Fibroblast of skin of right quadriceps (primary cell): ENCODE results near the gene SMYD2.
"Not testable (repeated sequence)": the region's sequence is repeated elsewhere in the genome, so short reads cannot be mapped to it uniquely, and the experiment has no call there.

Experiments used
- DNase-seq: peaks from one replicate; pipeline ENCODE4 v3.0.0-alpha.2; 2013

SMYD2 gene

GRCh38 chr1:214271995-214272731 lies 8.8 kb upstream of the SMYD2 start:
- no peak for DNase-seq

DNA sequence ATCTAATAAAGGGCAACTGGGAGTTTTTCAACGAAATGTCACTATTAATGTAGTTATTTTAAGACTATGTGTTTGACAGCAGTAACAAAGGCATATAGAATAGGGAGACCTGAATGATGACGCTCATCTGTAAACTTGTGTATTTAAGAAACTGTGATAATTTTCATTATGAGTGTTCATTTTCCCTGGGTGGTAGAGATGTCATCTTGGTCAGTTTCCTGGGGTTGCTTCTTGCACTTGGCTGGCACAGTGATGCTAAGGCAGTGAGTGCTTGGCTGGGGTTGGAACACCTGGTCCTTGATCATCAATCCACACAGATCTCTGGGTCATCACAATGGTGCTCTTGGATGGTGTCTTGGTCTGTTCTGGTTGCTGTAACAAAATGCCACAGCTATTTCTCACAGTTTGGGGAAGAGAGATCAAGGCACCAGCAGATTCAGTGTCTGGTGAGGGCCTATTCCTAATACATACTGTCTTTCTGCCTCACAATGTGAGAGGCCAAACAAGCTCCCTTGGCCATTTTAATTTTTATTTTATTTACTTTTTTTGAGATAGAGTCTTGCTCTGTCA lies 7.9 kb upstream of the SMYD2 start:
- no peak for DNase-seq

- DNase-seq, result not testable (repeated sequence)
Measured at GRCh38 chr1:214275700-214276099, 5.3 kb upstream of the SMYD2 start.

GRCh38 chr1:214276786-214277185 lies 4.2 kb upstream of the SMYD2 start:
- DNase-seq, result no peak

DNA sequence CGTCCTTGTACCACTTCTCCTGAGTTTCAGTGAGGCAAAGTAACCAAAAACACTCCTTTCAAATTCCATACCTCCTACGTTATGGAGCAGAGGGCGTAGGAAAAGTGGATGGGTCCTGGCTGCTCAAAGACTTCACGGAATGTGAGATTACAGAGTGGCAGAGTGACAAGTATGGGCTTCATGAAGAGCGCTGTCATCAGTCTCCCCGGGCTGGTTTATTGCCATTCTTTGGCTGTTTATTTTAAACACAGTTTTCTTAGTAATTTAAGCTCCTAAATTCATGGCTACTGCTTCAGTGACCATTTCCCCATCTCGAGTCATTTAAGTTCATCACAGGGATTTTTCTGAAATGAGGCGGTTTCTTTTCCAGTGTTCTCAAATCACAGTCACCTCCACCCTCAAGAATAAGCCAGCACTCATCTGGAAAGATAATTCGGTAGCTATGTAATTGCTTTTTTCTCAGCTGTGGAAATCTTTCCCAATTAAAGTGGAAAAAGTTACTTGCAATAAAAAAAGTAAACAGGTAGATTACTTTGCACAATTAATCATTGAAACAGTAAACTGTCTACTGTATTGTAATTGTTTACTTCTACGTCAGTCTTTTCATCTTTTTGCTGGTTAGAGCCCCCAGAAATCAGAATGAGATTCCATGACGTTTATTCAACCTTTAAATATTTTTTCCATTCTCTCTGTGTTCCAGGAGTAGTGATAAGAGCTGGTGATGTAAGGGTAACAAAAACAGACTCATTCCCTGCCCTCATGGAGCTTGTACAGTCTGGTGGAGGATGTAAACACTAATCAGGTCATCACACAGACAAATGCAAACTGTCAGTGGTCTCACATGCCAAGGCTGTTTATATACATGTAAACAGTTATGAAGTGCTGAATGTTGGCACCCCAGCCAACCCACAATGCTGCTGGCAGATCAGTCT lies 3.0 kb upstream of the SMYD2 start:
- peak; percentile 75 for DNase-seq

GRCh38 chr1:214280386-214281020 lies 456 bp upstream of the SMYD2 start:
- DNase-seq, result peak; percentile 34

- peak; percentile 66 for DNase-seq
Measured at GRCh38 chr1:214281720-214282629, 1.0 kb downstream of the SMYD2 start.

- DNase-seq, result no peak
Measured at GRCh38 chr1:214282630-214283242, 1.8 kb downstream of the SMYD2 start.

DNA sequence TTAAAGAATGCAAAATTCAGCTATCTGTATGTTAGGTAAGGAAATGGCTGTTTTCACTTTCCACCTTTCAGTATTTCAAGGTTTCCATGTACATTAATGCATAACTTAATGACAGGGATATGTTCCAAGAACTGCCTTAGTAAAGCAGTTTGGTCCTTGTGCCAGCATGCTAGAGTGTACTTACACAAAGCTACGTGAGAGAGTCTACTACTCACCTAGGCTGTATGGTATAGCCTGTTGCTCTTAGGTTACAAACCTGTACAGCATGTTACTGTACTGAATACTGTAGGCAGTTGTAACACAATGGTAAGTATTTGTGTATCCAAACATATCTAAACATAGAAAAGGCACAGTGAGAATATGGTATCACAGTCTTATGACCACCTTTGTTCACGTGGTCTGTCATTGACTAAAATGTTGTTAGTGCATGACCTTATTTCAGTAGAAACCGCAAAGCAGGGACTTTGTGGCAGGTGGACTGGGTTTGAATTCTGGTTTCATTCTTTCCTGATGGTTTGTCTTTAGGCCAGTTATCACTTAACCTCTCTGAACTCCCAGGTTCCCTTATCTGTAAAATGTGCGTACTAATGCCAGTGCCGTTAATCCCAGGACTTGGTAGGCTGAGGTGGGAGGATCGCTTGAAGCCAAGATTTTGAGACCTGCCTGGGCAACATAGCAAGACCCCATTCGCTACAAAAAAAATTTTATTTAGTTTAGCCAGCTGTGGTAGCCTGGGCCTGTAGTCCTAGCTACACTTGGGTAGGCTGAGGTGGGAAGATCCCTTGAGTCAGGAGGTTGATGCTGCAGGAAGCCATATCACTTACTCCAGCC lies 4.9 kb downstream of the SMYD2 start:
- no peak for DNase-seq

DNA sequence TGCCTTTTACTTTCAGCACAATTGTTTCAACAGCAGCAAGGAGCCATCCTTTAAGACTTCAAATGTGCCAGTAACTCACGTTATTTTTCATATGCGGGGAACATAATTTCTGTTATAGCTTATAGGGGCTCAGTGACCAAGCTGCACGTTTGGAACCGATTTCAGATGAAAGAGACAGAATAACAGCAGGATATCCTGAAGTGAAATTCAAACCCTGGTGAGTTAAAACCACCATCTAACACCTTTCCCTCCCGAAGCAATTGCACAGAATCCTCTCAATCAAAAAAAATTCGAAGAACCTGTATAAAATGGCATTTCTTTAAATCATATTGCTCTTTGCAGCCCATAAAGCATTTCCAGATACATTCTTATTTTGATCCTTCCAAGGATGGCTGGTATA lies 6.9 kb downstream of the SMYD2 start:
- no peak for DNase-seq

DNA sequence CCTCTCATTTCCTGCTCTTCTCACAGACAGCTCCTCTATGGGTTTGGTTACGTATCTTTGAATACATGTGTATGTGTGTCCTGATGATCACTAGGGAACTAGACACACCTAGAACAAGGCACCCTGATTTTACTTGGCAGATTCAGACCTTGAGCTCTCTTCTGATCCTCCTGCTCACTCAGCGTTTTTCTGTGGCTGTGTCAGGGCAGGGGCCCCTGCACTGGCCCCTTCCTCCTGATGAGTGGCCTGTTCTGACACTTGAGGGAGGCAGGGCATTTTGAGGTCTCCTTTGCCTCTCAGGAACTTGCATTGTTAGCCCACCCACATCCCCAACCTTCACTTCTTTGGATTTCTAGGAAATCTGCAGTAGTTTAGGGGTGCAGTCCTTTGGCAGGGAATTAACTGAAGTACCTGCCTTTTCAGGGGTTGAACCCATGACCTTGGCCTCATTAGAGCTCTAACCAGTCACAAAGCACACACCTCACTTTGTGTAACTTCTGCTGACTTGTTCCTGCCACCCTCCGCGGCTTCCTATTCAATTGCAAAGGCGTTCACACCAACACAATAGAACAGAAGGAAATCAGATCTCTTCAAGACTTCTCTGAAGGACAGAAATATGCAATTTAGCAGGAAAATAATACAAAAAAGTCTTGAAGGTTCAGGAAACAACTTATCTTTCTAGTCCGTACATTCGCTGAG lies 8.8 kb downstream of the SMYD2 start:
- DNase-seq, result no peak

DNA sequence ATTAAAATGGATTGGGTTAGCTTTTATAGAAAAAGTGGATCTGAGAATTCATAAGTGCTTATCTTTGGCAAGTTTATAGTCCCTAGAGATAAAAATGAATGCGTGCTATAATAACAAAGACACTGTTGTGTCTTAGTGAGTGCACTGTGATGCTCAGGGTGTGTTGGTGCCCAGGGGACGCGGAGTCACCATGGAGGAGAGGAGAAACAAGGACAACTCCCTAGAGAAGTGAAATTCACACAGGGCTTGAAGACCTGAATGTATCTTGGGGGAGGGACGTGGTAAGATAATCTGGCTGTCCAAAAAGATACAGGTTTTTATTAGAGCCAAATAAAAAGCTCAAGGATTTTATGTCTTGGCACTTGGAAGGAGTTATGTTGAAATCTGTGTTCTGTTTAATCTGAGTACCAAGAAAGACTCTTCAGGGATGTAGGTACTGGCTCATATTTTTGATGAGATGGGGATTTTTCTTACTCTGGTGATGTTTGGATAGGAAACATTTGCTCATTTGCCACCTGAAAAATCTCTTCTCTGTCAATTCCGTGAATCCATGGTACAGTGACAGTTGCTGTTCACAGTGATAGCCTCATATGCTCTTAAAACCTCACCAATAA lies 9.6 kb downstream of the SMYD2 start:
- DNase-seq, result no peak

DNA sequence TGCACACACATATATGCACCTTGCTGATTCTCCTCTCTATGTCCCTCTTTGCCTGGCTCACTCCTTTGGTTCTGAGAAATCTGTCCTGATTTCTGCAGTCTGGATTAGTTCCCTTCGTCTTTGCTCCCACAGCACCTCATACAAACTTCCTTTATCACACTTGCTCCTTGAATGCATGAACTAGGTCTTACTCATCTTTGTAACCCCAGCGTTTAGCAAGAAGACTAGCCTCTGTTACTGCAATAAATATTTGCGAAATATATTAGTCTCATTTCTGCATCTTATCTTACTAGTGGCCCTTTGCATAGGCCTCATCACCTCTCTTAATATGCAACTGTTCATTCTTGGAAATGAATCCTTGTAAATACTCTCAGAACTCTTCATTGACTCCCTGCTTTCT lies 11.4 kb downstream of the SMYD2 start:
- DNase-seq, result no peak

- no peak for DNase-seq
Measured at GRCh38 chr1:214295934-214296333, 15.0 kb downstream of the SMYD2 start.

DNA sequence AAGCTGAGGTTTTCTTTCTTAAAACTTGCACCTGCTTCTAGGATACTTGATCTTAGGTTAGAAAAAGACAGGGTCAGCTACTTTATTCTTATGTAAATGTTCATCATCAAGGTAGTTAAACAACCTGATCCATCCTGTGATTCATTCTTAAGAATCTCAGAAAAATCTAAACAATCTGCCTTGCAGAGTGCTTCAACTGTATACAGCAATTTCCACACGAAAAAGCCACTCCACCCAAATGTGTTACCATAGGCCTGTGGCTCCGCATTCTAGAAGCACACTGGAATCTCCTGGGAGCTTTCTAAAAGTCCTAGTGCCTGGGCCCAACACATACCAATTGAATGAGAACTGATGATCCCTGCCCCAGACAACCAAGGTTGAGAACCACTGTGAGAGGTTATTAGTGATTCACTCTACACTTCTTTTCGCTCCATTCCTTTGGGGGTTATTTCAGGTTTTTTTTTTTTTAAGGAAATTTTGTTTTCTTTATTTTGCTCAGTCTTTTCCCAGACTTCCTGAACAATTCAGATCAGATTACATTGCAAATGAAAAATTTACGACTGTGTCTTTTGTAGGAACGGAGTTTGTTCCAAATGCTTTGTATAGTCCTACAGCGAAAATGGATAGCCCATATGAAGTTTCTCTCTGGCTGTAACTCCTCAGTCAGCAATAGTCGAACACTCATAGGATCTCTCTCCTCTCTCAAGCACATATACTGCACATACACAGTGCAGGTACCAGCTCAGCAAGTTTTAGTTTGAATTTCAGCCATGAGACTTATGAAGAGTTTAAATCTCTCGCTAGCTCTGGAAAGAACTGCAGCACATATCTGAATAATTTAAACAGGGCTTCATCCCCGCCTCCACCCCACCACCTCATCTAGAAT lies 16.1 kb downstream of the SMYD2 start:
- peak; percentile 91 for DNase-seq

DNA sequence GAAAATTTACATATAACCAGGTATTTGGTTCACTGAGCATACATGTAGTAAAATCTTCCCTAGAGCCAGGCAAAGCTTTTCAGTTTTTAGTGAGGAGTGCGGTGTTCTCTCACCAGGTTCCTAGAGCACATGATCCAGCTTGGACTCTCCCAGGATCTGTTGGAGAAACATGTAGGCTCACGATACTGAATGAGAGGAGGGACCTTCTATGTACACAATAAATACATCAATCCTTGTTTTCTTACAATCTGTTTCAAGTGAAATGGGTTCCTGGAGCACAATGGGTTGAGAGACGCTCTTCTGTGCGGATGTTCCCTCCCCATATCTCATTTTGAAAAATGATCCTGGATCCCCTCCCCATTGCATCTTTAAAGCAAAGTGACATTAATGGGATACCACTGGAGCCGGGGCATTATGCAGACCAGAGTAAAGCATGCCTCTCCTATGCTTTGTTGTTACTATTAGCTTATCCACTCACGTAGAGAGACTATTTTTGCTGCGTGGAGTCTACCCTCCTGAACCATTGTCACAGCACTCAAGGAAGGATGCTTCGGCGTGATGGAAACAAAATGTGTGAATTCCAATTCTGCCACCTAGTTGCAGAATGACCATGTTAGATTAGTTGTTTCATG lies 19.3 kb downstream of the SMYD2 start:
- DNase-seq, result no peak

- no peak for DNase-seq
Measured at GRCh38 chr1:214301526-214301925, 20.6 kb downstream of the SMYD2 start.
